ENCODE data around the gene KCNQ1.
"Not testable (repeated sequence)": the region's sequence is repeated elsewhere in the genome, so short reads cannot be mapped to it uniquely, and the experiment has no call there.

KCNQ1 gene

DNA sequence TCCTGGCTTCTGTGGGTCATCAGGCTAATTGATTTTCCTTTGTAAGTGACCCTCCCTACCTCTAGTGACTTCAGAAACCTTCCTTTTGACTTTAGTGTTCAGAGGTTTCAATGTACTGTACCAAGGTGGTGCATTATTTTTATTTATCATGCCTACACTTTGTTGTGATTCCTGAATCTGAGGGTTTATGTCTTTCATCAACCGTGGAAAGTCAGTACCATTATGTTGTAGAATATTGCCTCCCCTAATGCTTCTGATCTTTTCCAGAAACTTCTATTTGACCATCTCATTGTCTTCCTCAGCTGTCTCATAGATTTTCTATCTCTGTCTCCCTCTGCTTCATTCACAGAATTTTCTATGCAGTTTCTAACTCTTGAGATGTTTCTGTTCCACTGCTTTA is 149.5 kb downstream of the KCNQ1 start:
- no peak for DNase-seq (ENCODE audit: low read depth)

DNA sequence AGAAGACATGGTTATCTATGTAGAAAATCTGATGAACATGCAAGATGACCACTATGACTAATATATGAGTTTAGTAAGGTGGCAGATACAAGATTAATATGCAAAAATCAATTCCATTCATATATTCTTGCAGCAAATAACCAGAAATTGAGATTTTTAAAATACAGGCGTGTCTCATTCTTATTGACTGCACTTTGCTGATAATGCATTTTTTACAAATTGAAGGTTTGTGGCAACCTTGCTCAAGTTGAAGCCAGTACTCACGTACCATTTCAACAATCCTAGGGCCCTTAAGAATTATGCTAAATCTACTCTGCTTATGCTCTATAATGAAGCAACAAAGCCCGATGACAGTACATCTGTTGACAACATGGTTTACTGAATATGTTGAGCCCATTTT is 150.4 kb downstream of the KCNQ1 start:
- DNase-seq (ENCODE audit: low read depth) = no peak

DNA sequence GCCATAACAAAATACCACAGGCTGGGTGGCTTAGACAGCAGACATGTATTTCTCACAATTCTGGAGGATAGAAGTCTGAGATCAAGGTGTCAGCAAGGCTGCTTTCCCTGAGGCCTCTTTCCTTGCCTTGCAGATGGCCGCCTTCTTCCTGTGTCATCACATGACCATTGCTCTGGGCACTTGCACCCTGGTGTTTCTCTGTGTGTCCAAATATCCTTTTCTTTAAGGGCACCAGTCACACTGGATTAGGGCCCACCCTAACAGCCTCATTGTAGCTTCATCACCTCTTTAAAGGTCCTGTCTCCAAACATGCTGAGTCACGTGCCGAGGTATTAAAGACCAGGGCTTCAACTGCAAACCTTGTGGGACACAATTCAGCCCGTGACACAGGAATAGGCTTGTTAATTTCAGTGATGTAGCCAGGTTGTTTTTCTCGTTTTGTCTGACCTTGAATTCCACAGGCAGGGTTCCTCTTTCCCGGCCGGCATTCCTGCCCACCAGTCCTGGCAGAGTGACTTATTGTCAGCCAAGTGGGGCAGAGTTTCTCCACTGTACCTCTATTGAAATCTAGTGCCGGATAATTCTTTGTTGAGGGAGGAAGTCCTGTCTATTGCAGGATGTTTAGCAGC is 154.9 kb downstream of the KCNQ1 start:
- no peak for DNase-seq (ENCODE audit: low read depth)

DNA sequence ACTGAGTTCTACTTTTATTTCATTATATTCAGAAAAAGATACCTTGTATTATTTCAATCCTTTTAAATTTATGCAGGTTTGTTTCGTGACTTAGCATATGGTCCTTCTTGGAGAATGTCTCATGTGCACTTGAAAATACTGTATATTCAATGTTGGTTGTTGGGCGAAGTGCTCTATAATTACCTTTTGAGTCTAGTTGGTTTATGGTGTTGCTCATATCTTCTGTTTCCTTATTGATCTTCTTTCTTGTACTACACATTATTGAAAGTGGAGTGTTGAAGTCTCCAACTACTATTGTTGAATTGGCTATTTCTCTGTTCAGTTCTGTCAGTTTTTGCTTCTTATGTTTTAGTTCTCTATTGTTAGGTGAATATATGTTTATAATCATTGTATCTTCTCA is 164.5 kb downstream of the KCNQ1 start:
- DNase-seq (ENCODE audit: low read depth) = no peak

DNA sequence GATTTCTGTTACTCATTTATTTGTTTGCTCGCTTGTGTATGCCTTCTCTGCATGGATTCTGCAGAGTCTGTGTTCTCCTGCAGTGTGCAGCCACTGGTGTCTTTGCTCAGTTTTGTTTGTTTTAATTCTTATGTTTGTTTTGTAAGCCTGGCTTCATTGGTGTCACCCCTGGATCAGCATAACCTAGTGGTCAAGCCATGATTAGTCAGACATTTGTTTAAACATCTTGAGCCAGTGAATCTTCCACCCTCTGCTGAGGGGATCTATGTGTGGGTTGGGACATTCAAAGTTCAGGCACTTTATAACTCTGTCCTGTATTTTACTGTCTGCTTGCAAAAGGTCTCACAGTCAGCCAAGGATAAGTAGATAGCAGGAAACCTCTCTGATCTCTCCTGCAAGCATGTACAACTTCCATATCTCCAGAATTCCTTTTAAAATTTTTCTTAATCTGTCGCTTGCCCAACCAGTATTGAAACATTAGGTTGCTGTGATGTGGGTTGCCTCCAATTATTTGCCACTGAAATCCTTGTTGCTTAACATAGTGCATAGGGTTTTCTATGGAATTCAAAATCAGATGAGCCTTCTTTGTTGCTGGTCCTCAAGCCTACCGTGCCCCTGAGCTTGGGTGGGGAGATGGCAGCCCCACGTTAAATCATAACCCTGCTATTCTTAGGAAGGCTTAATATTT is 168.2 kb downstream of the KCNQ1 start:
- no peak for DNase-seq (ENCODE audit: low read depth)

DNA sequence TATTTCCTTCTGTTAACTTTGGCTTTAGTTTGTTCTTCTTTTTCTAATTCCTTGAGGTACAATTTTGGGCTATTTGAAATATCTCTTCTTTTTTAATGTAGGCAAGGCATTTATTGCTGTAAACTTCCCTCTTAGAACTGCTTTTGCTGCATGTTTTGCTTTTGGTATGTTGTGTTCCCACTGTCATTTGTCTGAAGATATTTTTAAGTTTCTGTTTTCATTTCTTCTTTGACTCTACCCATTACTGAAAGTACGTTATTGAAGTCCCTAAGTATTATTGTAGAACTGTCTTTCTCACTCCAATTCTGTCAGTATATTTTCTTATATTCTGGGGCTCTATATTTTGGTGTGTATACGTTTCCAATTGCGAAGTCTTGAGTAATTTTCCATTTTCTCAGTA is 177.1 kb downstream of the KCNQ1 start:
- DNase-seq (ENCODE audit: low read depth) = no peak

DNA sequence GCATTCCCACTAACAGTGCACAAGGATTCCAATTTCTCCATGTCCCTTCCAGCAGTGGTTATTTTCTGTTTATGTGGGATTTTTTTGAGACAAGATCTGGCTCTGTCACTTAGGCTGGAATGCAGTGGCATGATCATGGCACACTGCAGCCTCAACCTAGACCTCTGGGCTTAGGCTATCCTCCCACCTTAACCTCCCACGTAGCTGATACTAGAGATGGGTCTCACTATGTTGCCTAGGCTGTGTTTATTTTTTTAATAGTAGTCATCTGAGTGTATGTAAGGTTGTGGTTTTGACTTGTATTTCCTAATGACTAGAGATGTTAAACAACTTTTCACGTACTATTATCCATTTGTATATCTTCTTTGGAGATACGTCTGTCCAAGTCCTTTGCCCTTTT is 180.4 kb downstream of the KCNQ1 start:
- no peak for DNase-seq (ENCODE audit: low read depth)

DNA sequence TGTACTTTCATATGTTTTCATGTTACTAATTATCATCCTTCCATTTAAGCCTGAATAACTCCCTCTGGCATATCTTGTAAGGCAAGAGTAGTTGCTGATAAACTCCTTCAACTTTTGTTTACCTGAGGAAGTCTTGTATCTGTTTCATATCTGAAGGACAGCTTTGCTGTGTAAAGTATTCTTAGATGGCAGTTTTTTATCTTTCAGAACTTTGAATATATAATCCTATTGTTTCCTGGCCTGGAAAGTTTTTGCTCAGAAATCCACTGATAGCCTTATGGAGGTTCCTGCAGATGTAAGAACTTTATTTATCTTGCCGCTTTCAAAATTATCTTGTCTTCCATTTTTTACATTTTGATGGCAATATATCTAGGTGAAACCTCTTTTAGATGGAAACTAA is 185.9 kb downstream of the KCNQ1 start:
- DNase-seq (ENCODE audit: low read depth) = no peak

DNA sequence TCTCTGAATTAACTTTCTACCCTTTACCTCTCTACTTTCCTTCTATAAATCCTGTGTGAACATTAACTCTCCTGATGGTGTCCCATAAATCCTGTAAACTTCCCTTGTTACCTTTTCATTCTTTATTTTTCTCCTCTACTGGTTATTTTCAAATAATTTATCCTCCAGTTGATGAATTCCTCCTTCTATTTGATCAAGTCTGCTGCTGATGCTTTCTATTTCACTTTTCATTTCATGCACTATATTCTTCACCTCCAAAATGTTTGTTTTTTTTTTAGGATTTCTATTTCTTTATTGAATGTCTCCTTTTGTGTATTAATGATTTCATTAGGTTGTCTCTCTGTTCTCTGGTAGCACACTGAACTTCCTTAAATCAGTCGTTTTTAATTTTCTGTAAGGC is 186.4 kb downstream of the KCNQ1 start:
- DNase-seq (ENCODE audit: low read depth) = no peak

DNA sequence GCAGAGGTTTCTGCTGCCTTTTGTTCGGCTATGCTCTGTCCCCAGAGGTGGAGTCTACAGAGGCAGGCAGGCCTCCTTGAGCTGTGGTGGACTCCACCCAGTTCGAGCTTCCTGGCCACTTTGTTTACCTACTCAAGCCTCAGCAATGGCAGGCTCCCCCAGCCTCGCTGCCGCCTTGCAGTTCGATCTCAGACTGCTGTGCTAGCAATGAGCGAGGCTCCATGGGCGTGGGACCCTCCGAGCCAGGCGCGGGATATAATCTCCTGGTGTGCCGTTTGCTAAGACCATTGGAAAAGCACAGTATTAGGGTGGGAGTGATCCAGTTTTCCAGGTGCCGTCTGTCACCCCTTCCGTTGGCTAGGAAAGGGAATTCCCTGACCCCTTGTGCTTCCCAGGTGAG is 195.0 kb downstream of the KCNQ1 start:
- DNase-seq (ENCODE audit: low read depth) = not testable (repeated sequence)

DNA sequence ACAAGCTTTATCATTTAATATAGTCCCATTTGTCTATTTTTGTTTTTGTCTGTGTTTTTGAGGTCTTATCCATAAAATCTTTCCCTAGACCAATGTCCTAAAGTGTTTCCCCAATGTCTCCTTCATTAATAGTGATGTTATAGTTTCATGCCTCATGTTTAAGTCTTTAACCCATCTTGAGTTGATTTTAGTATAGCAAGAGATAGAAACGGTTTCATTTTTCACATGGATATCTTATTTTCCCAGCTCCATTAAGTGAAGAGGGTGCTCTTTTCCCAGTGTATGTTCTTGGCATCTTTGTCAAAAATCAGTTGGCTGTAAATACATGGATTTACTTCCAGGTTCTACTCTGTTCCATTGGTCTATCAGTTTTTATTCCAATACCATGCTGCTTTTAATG is 196.8 kb downstream of the KCNQ1 start:
- no peak for DNase-seq (ENCODE audit: low read depth)

DNA sequence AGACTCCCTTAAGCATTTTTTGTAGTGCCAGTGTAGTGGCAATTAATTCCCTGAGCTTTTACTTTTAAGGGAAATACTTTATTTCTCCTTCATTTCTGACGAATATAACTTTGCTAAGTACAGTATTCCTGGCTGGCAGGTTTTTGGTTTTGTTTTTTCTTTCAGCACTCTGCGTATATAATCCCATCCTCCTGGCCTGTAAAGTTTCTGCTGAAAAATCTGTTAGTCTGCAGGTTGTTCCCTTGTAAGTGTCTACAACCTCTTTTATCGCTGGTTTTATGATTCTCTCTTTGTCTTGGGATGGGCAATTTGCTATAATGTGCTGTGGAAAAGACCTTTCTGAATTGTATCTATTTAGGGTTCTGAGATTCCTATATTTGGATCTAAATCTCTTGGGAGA is 198.9 kb downstream of the KCNQ1 start:
- DNase-seq (ENCODE audit: low read depth) = no peak

DNA sequence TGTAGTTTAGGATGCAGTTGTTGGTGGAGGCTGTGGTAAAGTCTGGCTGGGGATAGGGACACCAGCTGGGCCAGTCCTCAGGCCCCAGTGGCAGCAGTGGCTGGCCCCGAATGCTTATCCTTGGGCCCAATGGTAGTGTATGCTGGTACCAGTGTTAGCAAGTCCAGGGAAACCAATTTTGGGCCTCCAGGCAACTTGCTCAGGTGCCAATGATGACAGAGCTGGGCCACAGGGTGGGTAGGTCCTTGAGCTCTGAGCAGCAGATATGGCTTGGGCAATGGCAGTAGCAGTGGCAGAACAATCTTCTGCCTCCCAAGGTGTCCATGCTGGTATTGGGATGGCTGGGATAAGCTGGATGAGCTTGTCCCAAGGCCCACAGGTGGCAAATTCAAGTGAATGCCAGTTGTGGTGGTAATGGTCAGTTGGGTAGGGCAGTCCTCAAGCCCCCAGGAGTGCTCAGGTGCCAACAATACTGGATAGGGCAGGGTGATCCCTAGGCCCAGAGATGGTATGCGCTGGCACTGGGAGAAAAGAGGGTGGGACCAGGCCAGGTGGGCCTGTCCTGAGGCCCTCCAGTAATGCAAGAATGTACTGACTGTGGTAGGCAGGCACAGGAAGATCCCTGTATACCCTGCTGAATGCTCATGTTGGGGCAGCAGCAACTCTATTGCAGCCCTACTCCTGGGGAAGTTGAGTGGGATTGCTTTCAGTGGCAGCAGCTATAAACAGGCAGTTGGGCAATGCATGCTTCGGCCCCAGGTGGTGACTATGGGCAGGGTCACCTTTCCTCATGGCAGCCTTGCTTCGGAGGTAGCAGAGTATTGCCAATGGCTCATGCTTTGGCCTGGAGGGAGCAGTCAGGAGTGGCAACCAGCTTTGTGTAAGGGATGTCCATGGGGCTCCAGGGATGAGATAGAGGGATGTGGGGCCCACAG is 200.3 kb downstream of the KCNQ1 start:
- DNase-seq (ENCODE audit: low read depth) = no peak

DNA sequence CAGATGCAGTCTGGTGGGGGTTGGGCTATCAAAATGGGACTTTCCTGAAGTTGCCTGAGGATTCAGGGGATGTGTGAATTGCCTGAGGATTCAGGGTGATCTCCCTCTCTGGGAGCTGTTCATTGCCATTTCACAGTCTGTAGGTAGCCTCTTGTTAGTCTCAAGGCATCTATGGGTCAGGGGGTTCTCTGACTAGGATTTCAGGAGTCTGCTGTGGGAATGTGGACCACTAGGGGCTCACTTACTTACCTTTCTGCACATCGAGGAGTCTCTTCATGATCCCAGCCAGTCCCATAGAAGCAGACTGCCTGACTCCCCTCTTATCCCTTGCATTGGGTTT is 200.9 kb downstream of the KCNQ1 start:
- no peak for DNase-seq (ENCODE audit: low read depth)

DNA sequence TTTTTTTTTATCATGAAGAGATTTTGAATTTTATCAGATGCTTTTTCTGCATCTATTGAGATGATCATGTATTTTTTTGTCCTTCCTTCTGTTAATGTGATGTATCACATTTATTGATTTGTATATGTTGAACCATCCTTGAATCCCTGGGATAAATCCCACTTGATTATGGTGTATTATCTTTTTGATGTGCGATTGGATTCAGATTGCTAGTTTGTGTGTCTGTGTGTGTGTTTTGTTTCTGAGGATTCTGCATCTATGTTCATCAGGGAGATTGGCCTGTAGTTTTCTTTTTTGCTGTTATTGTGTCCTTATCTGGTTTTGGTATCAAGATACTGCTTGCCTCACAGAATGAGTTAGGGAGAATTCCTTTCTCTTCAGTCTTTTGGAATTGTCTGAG is 202.4 kb downstream of the KCNQ1 start:
- DNase-seq (ENCODE audit: low read depth) = no peak

DNA sequence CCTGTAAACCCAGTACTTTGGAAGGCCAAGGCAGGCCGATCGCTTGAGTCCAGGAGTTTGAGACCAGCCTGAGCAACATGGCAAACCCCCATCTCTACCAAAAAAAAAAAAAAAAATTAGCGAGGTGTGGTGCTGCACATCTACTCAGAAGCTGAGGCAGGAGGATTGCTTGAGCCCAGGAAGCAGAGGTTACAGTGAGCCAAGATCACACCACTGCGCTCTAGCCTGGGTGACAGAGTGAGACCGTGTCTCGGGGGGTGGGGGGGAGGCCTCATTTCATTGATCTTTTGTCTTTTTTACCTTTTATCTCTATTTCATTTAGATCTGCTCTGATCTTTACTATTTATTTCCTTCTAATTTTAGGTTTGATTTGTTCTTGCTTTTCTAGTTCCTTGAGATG is 203.1 kb downstream of the KCNQ1 start:
- no peak for DNase-seq (ENCODE audit: low read depth)

DNA sequence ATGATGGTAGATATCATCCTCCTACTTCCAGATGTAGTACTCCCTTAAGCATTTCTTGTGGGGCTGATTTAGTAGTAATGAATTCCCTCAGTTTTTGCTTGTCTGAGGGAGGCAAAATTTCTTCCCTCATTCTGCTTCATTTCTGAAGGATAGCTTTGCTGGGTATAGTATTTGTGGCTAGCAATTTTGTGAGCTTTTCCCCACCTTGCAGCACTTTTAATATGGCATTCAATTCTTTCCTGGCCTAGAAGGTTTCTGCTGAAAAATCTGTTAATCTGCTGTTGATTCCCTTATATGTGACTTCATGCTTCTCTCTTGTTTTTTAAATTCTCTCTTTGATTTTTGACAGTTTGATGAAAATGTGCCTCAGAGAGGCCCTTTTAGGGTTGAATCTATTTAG is 204.6 kb downstream of the KCNQ1 start:
- DNase-seq (ENCODE audit: low read depth) = no peak

DNA sequence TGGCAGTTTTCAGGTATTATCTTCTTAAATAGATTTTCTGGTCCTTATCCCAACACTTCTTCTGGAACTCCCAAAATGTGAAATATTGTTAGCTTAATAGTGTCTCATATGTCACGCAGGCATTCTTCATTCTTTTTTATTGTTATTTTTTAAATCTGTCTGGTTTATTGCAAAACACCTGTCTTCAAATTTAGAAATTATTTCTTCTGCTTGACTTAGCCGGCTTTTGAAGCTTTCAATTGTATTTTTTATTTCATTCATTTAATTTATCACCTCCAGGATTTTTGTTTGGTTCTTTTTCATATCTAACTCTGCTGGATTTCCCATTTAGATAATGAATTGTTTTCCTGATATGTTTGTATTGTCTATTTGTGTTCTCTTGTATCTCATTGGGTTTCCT is 205.0 kb downstream of the KCNQ1 start:
- no peak for DNase-seq (ENCODE audit: low read depth)

DNA sequence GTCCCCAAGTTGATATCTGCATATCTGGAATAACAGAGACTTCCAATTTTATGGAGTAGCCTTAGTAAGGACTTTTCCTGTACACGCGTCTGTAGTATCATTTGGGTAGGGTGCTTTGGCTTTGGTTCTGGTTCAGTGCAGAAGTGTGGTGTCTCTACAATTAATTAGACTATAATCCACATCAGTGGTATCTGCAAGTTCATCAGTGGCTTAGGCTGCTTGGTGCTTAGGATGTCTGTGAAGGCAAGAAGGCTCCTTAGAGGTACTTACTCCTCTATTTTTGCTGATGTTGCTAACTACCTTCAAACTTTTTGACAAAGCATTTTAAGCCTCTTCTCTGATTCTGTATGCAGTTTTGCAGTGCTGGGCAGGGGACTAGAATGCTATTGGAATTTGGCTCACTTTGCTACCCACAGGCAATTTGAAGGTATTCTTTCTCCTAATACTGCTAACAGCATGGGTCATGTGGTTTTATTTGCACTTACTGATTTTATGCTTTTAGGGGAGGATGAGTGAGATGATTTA is 205.6 kb downstream of the KCNQ1 start:
- no peak for DNase-seq (ENCODE audit: low read depth)

DNA sequence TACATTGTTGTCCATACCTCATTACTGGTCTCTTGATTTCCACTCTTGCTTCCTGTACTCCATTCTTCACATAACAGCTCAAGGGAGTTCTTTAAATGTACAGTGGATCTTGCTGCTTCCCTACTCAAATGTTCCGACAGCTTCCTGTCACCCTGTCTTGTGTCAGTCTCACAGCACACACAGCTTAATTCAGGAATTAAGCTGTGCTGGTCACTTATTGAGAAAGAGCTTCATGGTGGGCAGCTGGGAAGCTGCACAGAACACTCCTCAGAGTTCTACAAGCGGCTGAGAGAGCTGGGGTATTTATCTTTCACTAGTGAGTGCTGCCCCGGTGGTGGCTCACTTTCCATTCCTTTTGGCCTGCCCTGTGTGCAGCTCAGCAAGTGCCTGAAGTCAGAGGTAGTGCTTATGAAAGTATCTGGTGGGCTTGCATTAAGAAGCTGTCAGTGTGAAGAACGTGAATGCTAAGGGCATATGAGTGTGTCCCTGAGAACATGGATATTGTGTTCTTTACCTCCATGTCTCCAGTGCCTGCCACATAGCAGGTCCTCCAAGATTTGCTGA is 206.3 kb downstream of the KCNQ1 start:
- no peak for DNase-seq (ENCODE audit: low read depth)

DNA sequence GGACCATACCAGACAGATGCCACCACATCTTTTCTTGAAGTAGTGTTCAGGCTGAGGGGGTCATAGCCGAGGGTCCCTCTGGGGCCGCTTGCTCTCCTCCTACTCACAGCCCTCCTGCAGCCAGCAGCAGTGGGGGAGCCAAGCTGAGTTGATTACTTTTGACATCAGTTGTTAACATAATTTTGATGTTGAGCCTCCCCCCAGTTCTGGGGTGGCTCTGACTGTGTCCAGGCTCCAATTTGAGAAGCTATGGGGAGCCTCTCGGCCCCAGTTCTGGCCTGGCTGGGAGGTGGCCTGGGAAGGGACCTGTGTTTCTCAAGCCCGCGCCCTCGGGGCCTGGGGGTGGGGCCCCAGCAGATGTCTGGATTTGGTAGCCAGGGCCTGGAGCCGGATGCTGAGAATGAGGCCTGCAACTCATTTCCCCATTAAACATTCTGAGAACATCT is 207.0 kb downstream of the KCNQ1 start:
- no peak for DNase-seq (ENCODE audit: low read depth)

DNA sequence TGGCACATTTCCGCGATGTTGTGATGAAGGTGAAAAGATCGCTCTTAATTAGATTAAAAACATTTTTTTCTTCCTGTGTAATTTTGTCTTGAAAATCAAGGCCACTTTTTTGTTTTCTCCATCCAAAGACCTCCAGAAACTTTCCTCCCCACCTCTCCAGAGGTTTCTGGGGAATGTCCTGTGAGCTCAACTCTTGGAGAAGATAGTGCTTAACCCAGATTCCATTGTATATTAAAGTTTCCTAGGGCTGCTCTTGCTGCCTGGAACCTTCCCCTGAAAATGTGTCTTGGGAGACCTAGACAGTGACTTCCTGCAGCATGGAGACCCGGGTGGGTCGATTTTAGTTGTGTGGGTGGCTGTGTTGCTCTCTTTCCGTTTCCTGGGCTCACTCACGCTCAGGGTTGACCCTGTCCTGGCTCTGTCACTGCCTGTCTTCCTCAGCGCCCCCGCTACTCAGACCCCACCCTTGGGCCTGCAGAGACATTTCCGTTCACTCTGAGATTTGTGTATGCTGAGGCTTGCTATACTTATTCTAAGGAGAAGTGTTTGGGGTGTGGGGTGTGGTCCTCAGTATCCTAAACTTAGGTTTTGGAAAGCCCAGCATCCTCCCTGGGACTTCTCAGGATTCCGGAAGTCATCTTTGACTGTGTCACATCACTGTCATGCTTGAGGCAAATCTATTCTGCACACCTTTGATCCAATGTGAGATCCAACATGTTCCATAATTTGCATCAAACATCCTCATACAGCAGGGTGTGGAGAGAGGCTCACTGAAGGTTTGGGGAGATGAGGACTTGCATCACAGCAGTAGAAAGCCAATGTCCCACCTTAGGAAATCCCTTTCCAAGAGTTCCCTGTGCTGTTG is 207.8 kb downstream of the KCNQ1 start:
- no peak for DNase-seq (ENCODE audit: low read depth)
